ENCODE data around the gene CLSTN3.

Gene CLSTN3

DNA sequence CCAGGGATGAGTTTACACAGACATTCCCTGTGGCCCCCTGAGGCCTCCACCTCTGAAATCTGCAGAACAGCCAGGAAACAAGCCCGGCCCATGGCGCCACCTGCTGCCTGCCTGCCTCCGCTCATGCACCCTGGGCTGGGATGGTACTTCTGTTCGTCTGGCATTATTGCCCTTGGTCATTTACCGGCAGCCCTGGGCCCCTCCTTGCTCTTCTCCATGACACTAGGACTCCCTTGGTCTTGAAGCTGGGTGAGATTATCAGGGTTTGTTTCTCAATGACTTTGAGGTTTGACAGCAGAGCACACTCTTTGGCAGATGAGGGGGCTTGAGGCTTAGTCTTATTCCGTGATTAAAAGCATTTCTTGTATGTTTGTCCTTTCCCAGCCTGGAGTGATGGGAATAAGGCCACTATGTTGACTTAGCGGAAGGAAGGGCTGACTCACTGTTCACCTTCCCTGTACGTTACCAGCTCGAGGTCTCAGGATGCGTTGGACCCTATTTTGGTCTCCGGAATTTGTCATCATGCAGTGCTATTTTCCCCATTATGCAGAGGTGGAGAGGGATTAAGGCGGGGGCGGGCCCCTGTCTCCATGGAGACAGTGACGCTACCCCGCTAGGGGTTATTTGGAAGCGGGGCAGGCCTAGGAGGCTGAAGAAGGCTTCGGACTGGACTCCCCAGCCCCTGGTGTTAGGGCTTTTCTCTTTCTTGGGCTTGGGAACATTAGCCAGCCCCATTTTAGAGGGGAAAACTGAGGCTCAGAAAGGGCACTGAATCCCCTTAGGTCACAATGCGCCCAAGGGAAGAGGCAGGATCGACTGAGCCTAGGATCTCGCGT is 58.6 kb downstream of the CLSTN3 start:
- DNase-seq (ENCODE audit: low read depth in 2 of 2): peak; percentile 42 to 53

- DNase-seq (ENCODE audit: low read depth in 2 of 2): peak; percentile 74 to 78
Measured at GRCh38 chr12:7189398-7190267, 59.5 kb downstream of the CLSTN3 start, which contains the start of gene PEX5. Gene PEX5 (plus strand): TSS chr12:7189686. CDS start chr12:7190378, 692 bp downstream.

- peak in 1 of 2 donors; percentile 11 for DNase-seq (ENCODE audit: low read depth in 2 of 2)
Measured at GRCh38 chr12:7190268-7191055, 60.3 kb downstream of the CLSTN3 start.

DNA sequence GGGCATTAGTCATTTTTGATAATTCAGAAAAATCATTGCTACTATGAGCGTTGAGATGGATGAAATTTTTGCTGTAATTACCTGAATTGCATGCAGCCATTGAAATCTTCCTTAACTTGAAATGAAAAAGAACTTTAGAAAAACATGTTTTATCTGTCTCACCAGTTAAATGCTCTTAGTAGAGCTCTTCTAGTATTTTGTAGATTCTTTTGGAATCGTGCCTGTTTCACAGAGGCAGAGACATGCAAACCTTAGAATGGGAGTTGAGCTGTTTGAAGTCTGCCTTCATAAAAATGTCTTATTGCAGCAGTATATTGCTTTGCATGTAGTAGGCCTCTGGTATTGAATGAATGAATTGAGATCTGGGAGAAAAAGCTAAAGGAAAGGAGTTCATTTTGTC is 63.5 kb downstream of the CLSTN3 start:
- DNase-seq (ENCODE audit: low read depth in 2 of 2): no peak

- no peak for DNase-seq (ENCODE audit: low read depth in 2 of 2)
Measured at GRCh38 chr12:7197841-7198240, 67.7 kb downstream of the CLSTN3 start.

DNA sequence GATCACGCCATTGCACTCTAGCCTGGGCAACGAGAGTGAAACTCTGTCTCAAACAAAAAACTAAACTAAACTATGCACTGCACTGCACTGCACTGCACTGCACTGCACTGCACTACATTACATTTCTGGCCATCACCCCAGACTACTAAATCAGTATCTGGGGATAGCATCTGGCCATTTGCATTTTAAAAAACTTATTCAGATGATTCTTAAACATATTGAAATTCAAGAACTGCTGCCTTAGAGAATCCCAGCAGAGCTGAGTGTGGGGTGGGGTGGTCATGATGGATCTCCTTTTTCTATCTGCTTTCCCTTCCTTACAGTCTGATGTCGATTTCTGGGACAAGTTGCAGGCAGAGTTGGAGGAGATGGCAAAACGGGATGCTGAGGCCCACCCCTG is 72.9 kb downstream of the CLSTN3 start:
- no peak for DNase-seq (ENCODE audit: low read depth in 2 of 2)

GRCh38 chr12:7205091-7205490 is 74.9 kb downstream of the CLSTN3 start:
- DNase-seq (ENCODE audit: low read depth in 2 of 2): no peak

DNA sequence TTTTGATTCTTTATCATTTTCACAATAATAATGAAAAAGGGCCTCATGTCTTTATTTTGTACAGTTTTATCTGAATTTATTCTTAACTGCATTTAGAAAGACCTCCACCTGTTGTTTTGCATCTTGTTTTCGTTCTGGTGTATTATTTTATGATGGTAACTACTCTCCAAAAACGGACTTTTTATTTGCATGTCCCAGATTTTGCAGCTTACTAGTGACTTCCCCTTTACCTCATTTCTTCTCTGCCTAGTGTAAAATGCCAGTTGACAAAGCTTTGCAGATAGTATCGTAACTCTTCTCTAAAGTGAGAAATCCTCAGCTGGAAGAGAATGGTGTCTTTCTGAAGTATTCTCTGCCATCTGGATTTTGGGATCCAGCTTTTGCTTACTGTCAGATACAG is 76.5 kb downstream of the CLSTN3 start:
- DNase-seq (ENCODE audit: low read depth in 2 of 2): no peak

DNA sequence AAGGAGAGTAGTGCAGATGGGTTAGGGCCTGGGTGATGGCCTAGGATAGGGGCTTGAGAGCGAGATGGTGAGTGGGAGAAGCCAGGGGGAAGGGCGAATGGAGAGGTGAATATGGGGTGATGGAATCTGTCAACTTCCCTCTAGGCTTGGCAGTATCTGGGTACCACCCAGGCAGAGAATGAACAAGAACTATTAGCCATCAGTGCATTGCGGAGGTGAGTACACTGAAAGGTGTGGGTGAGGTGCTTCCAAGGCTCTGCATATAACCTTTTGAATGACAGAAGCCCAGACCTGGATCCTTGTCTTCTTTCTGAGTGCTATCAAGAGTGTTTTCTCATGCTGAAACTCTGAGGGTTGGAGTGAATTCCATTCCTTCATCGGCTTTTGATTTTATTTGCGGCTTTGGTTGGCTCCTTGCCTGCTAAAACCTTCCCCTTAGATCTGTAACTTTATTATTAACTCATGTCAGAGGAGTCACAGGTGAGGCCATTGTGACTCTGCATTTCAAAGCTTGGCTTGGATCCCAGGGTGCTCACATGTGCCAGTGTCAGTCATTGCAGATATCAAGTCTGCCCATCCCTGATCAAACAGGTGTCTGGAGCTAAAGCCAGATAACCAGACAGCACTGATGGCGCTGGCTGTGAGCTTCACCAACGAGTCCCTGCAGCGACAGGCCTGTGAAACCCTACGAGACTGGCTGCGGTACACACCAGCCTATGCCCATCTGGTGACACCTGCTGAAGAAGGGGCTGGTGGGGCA is 77.9 kb downstream of the CLSTN3 start:
- DNase-seq (ENCODE audit: low read depth in 2 of 2): no peak

Measured in stimulated activated CD4-positive, alpha-beta T cell treated with anti-CD3 and anti-CD28 coated beads, Interleukin-1b, Interleukin-23, amount 100 ng/mL, for 4 hours (primary cell).